Bone marrow (tissue), 2 donors: ENCODE results near the gene BRD1.
A peak's percentile ranks its signal among the peaks of the same experiment; 100 is the strongest.

Experiments used
- DNase-seq, 2 donors: peaks; one replicate each; lab custom pipeline; 2025; lab: John Stamatoyannopoulos, UW

Gene BRD1

GRCh38 chr22:49827853-49828598 lies at the start of gene BRD1:
BRD1 (minus strand) TSS chr22:49827873; CDS start chr22:49824317, 3,556 bp downstream.
- DNase-seq, result peak in 1 of 2 donors; percentile 18

- DNase-seq, result no peak
Measured at GRCh38 chr22:49873228-49873940, 45.7 kb upstream of the BRD1 start.

- DNase-seq, result no peak
Measured at GRCh38 chr22:49872347-49872746, 44.7 kb upstream of the BRD1 start.

DNA sequence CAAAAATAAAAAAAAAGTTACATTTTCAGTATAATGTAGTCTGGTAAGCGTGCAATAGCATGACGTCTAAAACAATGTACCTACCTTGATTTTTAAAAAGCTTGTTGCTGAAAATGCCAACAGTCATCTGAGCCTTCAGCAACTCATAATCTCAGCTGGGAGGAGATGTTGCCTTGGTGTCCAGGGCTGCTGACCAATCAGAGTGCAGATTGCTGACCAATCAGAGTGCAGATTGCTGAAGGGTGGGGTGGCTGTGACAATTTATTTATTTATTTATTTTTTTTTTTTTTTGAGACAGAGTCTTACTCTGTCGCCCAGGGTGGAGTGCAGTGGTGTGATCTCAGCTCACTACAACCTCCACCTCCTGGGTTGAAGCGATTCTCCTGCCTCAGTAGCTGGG lies 43.8 kb upstream of the BRD1 start:
- no peak for DNase-seq

GRCh38 chr22:49869845-49870712 lies 42.4 kb upstream of the BRD1 start:
- no peak for DNase-seq

DNA sequence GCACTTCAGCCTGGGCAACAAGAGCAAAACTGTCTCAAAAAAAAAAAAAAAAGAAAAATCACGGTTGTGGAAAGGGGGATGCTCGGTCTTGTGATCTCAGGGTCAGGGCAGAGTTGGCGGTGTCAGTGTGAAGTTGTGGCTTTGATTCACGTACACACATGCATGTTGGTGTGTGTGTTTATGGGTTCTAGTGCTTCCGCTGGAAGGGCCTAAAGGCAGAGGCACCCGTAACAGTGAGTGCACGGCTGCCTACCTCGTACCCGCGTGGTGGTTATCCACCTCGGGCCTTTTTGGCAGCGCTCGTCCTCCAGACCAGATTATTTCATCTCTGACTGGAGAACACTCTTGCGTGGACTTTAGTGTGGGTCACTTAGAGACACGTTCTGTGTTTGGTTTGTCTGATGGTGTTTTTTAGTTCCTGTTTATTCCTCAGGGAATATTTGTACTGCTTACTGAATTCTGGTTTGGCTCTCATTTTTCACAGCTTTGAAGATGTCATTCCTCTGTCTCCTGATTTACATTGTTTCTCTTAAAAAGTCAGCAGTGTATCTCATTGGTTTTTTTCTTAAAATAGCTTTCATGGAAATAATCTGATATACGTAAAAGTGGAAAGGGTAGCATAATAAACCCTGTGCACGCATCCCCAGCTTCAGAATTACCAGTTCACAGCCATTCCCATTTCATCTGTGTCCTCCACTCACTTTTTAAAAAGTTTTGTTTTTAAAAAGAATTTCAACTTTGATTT lies 41.6 kb upstream of the BRD1 start:
- no peak for DNase-seq

GRCh38 chr22:49867303-49868265 lies 39.9 kb upstream of the BRD1 start:
- no peak for DNase-seq

GRCh38 chr22:49866646-49867045 lies 39.0 kb upstream of the BRD1 start:
- no peak for DNase-seq

GRCh38 chr22:49866134-49866533 lies 38.5 kb upstream of the BRD1 start:
- DNase-seq, result no peak

DNA sequence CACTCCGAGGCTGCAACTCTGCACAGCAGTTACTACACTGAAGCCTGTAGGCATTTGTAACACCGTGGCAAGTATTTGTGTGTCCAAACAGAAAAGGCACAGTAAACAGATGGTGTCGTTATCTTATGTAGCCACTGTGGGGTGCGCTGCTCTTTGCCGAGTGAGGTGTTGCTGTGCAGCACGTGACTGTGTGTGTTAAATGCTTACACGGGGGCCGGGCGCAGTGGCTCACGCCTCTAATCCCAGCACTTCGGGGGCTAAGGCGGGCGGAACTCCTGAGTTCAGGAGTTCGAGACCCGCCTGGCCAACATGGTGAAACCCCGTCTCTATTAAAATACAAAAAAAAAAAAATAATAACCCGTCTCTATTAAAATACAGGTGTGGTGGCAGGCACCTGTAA lies 37.5 kb upstream of the BRD1 start:
- DNase-seq, result no peak

DNA sequence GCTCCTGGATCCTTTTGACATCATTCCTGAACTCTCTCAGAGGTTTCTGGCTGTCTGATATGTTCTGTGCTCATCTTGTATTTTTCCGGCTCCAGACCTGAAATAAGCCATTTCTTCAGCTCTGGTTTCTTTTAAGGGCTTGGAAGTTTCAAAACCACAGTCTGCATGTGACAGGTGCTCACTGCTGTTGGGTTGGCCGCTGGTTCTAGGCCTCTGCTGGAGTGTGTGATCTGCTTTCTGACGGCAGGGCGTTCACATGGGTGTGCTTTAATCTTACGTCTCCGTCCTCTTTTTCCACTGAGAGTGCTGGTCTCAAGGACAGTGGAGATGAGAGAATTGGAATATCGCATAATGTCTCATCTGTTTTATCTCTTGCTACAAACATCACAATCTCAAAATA lies 36.3 kb upstream of the BRD1 start:
- no peak for DNase-seq

DNA sequence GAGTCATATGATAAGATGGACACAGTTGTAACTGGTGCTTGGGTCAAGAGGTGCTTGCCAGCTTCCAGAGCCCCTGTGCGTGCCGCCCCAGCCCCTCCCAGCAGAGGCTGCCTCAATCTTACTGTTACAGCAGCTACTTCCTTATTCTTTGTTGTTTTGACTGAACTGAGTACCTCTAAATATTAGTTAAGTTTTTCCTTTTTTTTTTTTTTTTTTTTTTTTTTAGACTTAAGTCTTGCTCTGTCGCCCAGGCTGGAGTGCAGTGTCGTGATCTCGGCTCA lies 34.8 kb upstream of the BRD1 start:
- peak in 1 of 2 donors; percentile 26 for DNase-seq

- DNase-seq, result no peak
Measured at GRCh38 chr22:49861642-49862495, 34.2 kb upstream of the BRD1 start.

GRCh38 chr22:49858827-49859226 lies 31.2 kb upstream of the BRD1 start:
- no peak for DNase-seq

GRCh38 chr22:49856766-49857618 lies 29.3 kb upstream of the BRD1 start:
- no peak for DNase-seq

DNA sequence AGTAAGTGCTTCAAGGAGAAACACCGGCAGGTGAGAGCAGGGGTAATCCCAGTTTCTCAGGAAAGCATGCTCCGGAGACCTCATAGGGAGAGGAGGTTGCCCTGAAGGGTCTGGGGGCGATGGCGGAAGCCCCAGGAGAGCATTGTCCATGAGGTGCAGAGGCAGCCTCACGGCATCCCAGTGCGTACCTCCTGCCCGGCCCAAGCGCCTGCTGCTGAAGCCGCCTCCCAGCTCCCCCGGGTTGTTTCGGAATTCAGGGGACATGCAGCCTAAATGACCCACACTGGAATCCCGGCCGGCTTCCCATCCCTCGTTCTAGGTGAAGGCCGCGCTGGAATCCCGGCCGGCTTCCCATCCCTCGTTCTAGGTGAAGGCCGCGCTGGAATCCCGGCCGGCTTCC lies 28.7 kb upstream of the BRD1 start:
- DNase-seq, result no peak

- no peak for DNase-seq
Measured at GRCh38 chr22:49855251-49855911, 27.7 kb upstream of the BRD1 start.
